ENCODE measurements around the gene MDFIC.
A peak's percentile ranks its signal among the peaks of the same experiment; 100 is the strongest.

MDFIC gene

GRCh38 chr7:114938785-114939184, 16.9 kb downstream of the MDFIC start:
- no peak overlapping the region for H3K9ac ChIP-seq (ENCODE audit: low read depth, low read length)
- no peaks in the 10 kb centered on the region for H3K4me1 ChIP-seq (ENCODE audit: control insufficient read depth, insufficient read depth, low read length)
- no peaks in the 10 kb centered on the region for H3K27me3 ChIP-seq (ENCODE audit: control insufficient read depth, insufficient read depth, low read length)
- no peaks in the 10 kb centered on the region for H3K36me3 ChIP-seq (ENCODE audit: control insufficient read depth, insufficient read depth, low read length)
- no peak overlapping the region for H3K27ac ChIP-seq (ENCODE audit: low read depth, low read length)
- no peak overlapping the region for H3K4me3 ChIP-seq (ENCODE audit: low read depth, low read length)
- no peaks in the 10 kb centered on the region for H3K9me3 ChIP-seq (ENCODE audit: control insufficient read depth, insufficient read depth, low read length)

- Histone ChIP-seq H3K9ac (ENCODE audit: low read depth, low read length) (no peak overlapping the region), H3K4me1 (ENCODE audit: control insufficient read depth, insufficient read depth, low read length) (peaks cover 4% of the 10 kb centered on the region), H3K27me3 (ENCODE audit: control insufficient read depth, insufficient read depth, low read length) (no peaks in the 10 kb centered on the region), H3K9me3 (ENCODE audit: control insufficient read depth, insufficient read depth, low read length) (no peaks in the 10 kb centered on the region), H3K36me3 (ENCODE audit: control insufficient read depth, insufficient read depth, low read length) (no peaks in the 10 kb centered on the region), H3K27ac (ENCODE audit: low read depth, low read length) (no peak overlapping the region), H3K4me3 (ENCODE audit: low read depth, low read length) (no peak overlapping the region)
Measured at GRCh38 chr7:114939484-114940097, 17.7 kb downstream of the MDFIC start.

- Histone ChIP-seq H3K4me1 (ENCODE audit: control insufficient read depth, insufficient read depth, low read length) (peaks cover 10% of the 10 kb centered on the region), H3K36me3 (ENCODE audit: control insufficient read depth, insufficient read depth, low read length) (no peaks in the 10 kb centered on the region)
Measured at GRCh38 chr7:114940220-114940619, 18.3 kb downstream of the MDFIC start.

GRCh38 chr7:114941692-114942091, 19.8 kb downstream of the MDFIC start:
- Histone ChIP-seq H3K9me3 (ENCODE audit: control insufficient read depth, insufficient read depth, low read length) (no peaks in the 10 kb centered on the region), H3K4me1 (ENCODE audit: control insufficient read depth, insufficient read depth, low read length) (peaks cover 13% of the 10 kb centered on the region)

More at GRCh38 chr7:114940220-114940619, 18.3 kb downstream of the MDFIC start:
- H3K9me3 ChIP-seq (ENCODE audit: control insufficient read depth, insufficient read depth, low read length) = no peaks in the 10 kb centered on the region
- H3K27me3 ChIP-seq (ENCODE audit: control insufficient read depth, insufficient read depth, low read length) = no peaks in the 10 kb centered on the region
- no peak overlapping the region for H3K27ac ChIP-seq (ENCODE audit: low read depth, low read length)
- H3K9ac ChIP-seq (ENCODE audit: low read depth, low read length) = no peak overlapping the region
- no peak overlapping the region for H3K4me3 ChIP-seq (ENCODE audit: low read depth, low read length)

GRCh38 chr7:114942446-114943175, 20.7 kb downstream of the MDFIC start:
- Histone ChIP-seq H3K9me3 (ENCODE audit: control insufficient read depth, insufficient read depth, low read length) (no peaks in the 10 kb centered on the region), H3K27ac (ENCODE audit: low read depth, low read length) (no peak overlapping the region), H3K27me3 (ENCODE audit: control insufficient read depth, insufficient read depth, low read length) (no peaks in the 10 kb centered on the region), H3K4me3 (ENCODE audit: low read depth, low read length) (no peak overlapping the region), H3K36me3 (ENCODE audit: control insufficient read depth, insufficient read depth, low read length) (no peaks in the 10 kb centered on the region), H3K4me1 (ENCODE audit: control insufficient read depth, insufficient read depth, low read length) (peaks cover 13% of the 10 kb centered on the region), H3K9ac (ENCODE audit: low read depth, low read length) (no peak overlapping the region)

More at GRCh38 chr7:114941692-114942091, 19.8 kb downstream of the MDFIC start:
- H3K27ac ChIP-seq (ENCODE audit: low read depth, low read length) = no peak overlapping the region
- H3K9ac ChIP-seq (ENCODE audit: low read depth, low read length) = no peak overlapping the region
- H3K27me3 ChIP-seq (ENCODE audit: control insufficient read depth, insufficient read depth, low read length) = no peaks in the 10 kb centered on the region
- H3K36me3 ChIP-seq (ENCODE audit: control insufficient read depth, insufficient read depth, low read length) = no peaks in the 10 kb centered on the region
- no peak overlapping the region for H3K4me3 ChIP-seq (ENCODE audit: low read depth, low read length)

- Histone ChIP-seq H3K27ac (ENCODE audit: low read depth, low read length) (no peak overlapping the region), H3K9ac (ENCODE audit: low read depth, low read length) (no peak overlapping the region), H3K9me3 (ENCODE audit: control insufficient read depth, insufficient read depth, low read length) (no peaks in the 10 kb centered on the region), H3K27me3 (ENCODE audit: control insufficient read depth, insufficient read depth, low read length) (no peaks in the 10 kb centered on the region), H3K36me3 (ENCODE audit: control insufficient read depth, insufficient read depth, low read length) (no peaks in the 10 kb centered on the region), H3K4me3 (ENCODE audit: low read depth, low read length) (no peak overlapping the region), H3K4me1 (ENCODE audit: control insufficient read depth, insufficient read depth, low read length) (peaks cover 13% of the 10 kb centered on the region)
Measured at GRCh38 chr7:114943530-114943929, 21.6 kb downstream of the MDFIC start.

- Histone ChIP-seq H3K27ac (ENCODE audit: low read depth, low read length) (peak overlapping the region; percentile 35), H3K9me3 (ENCODE audit: control insufficient read depth, insufficient read depth, low read length) (no peaks in the 10 kb centered on the region), H3K4me3 (ENCODE audit: low read depth, low read length) (no peak overlapping the region), H3K4me1 (ENCODE audit: control insufficient read depth, insufficient read depth, low read length) (peaks cover 13% of the 10 kb centered on the region), H3K9ac (ENCODE audit: low read depth, low read length) (no peak overlapping the region), H3K27me3 (ENCODE audit: control insufficient read depth, insufficient read depth, low read length) (no peaks in the 10 kb centered on the region), H3K36me3 (ENCODE audit: control insufficient read depth, insufficient read depth, low read length) (no peaks in the 10 kb centered on the region)
Measured at GRCh38 chr7:114943953-114944744, 22.3 kb downstream of the MDFIC start.

- Histone ChIP-seq H3K9me3 (ENCODE audit: control insufficient read depth, insufficient read depth, low read length) (no peaks in the 10 kb centered on the region), H3K4me1 (ENCODE audit: control insufficient read depth, insufficient read depth, low read length) (peaks cover 13% of the 10 kb centered on the region), H3K27ac (ENCODE audit: low read depth, low read length) (peak overlapping the region; percentile 35), H3K9ac (ENCODE audit: low read depth, low read length) (no peak overlapping the region), H3K36me3 (ENCODE audit: control insufficient read depth, insufficient read depth, low read length) (no peaks in the 10 kb centered on the region), H3K4me3 (ENCODE audit: low read depth, low read length) (no peak overlapping the region), H3K27me3 (ENCODE audit: control insufficient read depth, insufficient read depth, low read length) (no peaks in the 10 kb centered on the region)
Measured at GRCh38 chr7:114944745-114945625, 23.1 kb downstream of the MDFIC start.

- peaks cover 13% of the 10 kb centered on the region for H3K4me1 ChIP-seq (ENCODE audit: control insufficient read depth, insufficient read depth, low read length)
- no peaks in the 10 kb centered on the region for H3K27me3 ChIP-seq (ENCODE audit: control insufficient read depth, insufficient read depth, low read length)
- H3K27ac ChIP-seq (ENCODE audit: low read depth, low read length) = no peak overlapping the region
- no peak overlapping the region for H3K4me3 ChIP-seq (ENCODE audit: low read depth, low read length)
- H3K9me3 ChIP-seq (ENCODE audit: control insufficient read depth, insufficient read depth, low read length) = no peaks in the 10 kb centered on the region
- H3K36me3 ChIP-seq (ENCODE audit: control insufficient read depth, insufficient read depth, low read length) = no peaks in the 10 kb centered on the region
- H3K9ac ChIP-seq (ENCODE audit: low read depth, low read length) = no peak overlapping the region
Measured at GRCh38 chr7:114949231-114949630, 27.3 kb downstream of the MDFIC start.

- 0 out of 2 replicates have a peak, but pooled peaks cover 3% of the 10 kb centered on the region for H3K4me1 ChIP-seq (ENCODE audit: control insufficient read depth, insufficient read depth, low read length)
- no peaks in the 10 kb centered on the region for H3K9me3 ChIP-seq (ENCODE audit: control insufficient read depth, insufficient read depth, low read length)
- no peak overlapping the region for H3K9ac ChIP-seq (ENCODE audit: low read depth, low read length)
- H3K27me3 ChIP-seq (ENCODE audit: control insufficient read depth, insufficient read depth, low read length) = no peaks in the 10 kb centered on the region
- no peak overlapping the region for H3K4me3 ChIP-seq (ENCODE audit: low read depth, low read length)
- no peak overlapping the region for H3K27ac ChIP-seq (ENCODE audit: low read depth, low read length)
- no peaks in the 10 kb centered on the region for H3K36me3 ChIP-seq (ENCODE audit: control insufficient read depth, insufficient read depth, low read length)
Measured at GRCh38 chr7:114952296-114952695, 30.4 kb downstream of the MDFIC start.

All from HUES48 (cell line).